HEK293 (cell line): ENCODE results near the gene TBC1D24.
"Not testable (repeated sequence)": the region's sequence is repeated elsewhere in the genome, so short reads cannot be mapped to it uniquely, and the experiment has no call there.

Experiments
- IKZF3 ChIP-seq: fragments of 450-650 bp; IDR thresholded peaks from 2 replicates; pipeline ENCODE4 v1.5.0; 2018; ENCODE audit warnings: missing biosample characterization, mild to moderate bottlenecking, missing genetic modification characterization, moderate library complexity
- KLF16 ChIP-seq: fragments of 450-650 bp; formaldehyde crosslinking; IDR thresholded peaks from 2 replicates; pipeline ENCODE4 v1.5.1; 2017; ENCODE audit warnings: missing biosample characterization, missing genetic modification characterization
- REST ChIP-seq: fragments of 450-650 bp; formaldehyde crosslinking; IDR thresholded peaks from 2 replicates; pipeline ENCODE4 v1.5.1; 2016; ENCODE audit warnings: missing biosample characterization, missing genetic modification characterization
- YY1 ChIP-seq: fragments of 450-650 bp; formaldehyde crosslinking; IDR thresholded peaks from 2 replicates; pipeline ENCODE4 v1.5.1; 2018; ENCODE audit warnings: missing biosample characterization, missing genetic modification characterization
- ZFP69B ChIP-seq: fragments of 450-650 bp; formaldehyde crosslinking; IDR thresholded peaks from 2 replicates; pipeline ENCODE4 v1.5.1; 2016; ENCODE audit warnings: missing biosample characterization, missing genetic modification characterization
- ZNF175 ChIP-seq: fragments of 450-650 bp; formaldehyde crosslinking; IDR thresholded peaks from 2 replicates; pipeline ENCODE4 v1.5.1; 2016; ENCODE audit warnings: missing biosample characterization, missing genetic modification characterization
- ZNF501 ChIP-seq: fragments of 450-650 bp; formaldehyde crosslinking; IDR thresholded peaks from 2 replicates; pipeline ENCODE4 v1.5.1; 2016; ENCODE audit warnings: missing biosample characterization, missing genetic modification characterization
- ZNF530 ChIP-seq: fragments of 450-650 bp; formaldehyde crosslinking; IDR thresholded peaks from 2 replicates; pipeline ENCODE4 v1.5.1; 2016; ENCODE audit warnings: low read depth, missing biosample characterization, missing genetic modification characterization
- ZNF747 ChIP-seq: fragments of 450-650 bp; formaldehyde crosslinking; IDR thresholded peaks from 2 replicates; pipeline ENCODE4 v1.5.1; 2016; ENCODE audit warnings: missing biosample characterization, missing genetic modification characterization
- TF ChIP-seq, protein P1 (sequence below): fragments of 450-650 bp; formaldehyde crosslinking; IDR thresholded peaks from 2 replicates; pipeline ENCODE4 v1.5.1; 2016; ENCODE audit warnings: missing biosample characterization, missing genetic modification characterization
- TF ChIP-seq, protein P2 (sequence below): fragments of 450-650 bp; formaldehyde crosslinking; IDR thresholded peaks from 2 replicates; pipeline ENCODE4 v1.5.1; 2016; ENCODE audit warnings: missing biosample characterization, missing genetic modification characterization, low read depth
- TF ChIP-seq, protein P3 (sequence below): fragments of 450-650 bp; formaldehyde crosslinking; conservative IDR thresholded peaks from 2 replicates; pipeline ENCODE4 v1.5.1; 2016; ENCODE audit warnings: low read depth, missing biosample characterization, missing genetic modification characterization
- TF ChIP-seq, protein P4 (sequence below): fragments of 450-650 bp; IDR thresholded peaks from 2 replicates; pipeline ENCODE4 v1.5.1; 2018; ENCODE audit warnings: missing biosample characterization, mild to moderate bottlenecking, missing genetic modification characterization
- TF ChIP-seq, protein P5 (sequence below): fragments of 450-650 bp; formaldehyde crosslinking; IDR thresholded peaks from 2 replicates; pipeline ENCODE4 v1.5.1; 2016; ENCODE audit warnings: missing biosample characterization, missing genetic modification characterization, low read depth

- TF ChIP-seq, protein P1, sequence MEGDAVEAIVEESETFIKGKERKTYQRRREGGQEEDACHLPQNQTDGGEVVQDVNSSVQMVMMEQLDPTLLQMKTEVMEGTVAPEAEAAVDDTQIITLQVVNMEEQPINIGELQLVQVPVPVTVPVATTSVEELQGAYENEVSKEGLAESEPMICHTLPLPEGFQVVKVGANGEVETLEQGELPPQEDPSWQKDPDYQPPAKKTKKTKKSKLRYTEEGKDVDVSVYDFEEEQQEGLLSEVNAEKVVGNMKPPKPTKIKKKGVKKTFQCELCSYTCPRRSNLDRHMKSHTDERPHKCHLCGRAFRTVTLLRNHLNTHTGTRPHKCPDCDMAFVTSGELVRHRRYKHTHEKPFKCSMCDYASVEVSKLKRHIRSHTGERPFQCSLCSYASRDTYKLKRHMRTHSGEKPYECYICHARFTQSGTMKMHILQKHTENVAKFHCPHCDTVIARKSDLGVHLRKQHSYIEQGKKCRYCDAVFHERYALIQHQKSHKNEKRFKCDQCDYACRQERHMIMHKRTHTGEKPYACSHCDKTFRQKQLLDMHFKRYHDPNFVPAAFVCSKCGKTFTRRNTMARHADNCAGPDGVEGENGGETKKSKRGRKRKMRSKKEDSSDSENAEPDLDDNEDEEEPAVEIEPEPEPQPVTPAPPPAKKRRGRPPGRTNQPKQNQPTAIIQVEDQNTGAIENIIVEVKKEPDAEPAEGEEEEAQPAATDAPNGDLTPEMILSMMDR = not testable (repeated sequence)
- not testable (repeated sequence) for TF ChIP-seq KLF16 (tag by site-specific recombination); YY1; ZNF501 (tag by site-specific recombination); ZFP69B (tag by site-specific recombination); ZNF530 (tag by site-specific recombination); ZNF175; IKZF3 (tag by site-specific recombination); REST (tag by site-specific recombination); ZNF747 (tag by site-specific recombination)
- TF ChIP-seq, protein P2, sequence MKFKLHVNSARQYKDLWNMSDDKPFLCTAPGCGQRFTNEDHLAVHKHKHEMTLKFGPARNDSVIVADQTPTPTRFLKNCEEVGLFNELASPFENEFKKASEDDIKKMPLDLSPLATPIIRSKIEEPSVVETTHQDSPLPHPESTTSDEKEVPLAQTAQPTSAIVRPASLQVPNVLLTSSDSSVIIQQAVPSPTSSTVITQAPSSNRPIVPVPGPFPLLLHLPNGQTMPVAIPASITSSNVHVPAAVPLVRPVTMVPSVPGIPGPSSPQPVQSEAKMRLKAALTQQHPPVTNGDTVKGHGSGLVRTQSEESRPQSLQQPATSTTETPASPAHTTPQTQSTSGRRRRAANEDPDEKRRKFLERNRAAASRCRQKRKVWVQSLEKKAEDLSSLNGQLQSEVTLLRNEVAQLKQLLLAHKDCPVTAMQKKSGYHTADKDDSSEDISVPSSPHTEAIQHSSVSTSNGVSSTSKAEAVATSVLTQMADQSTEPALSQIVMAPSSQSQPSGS (tag by site-specific recombination) = not testable (repeated sequence)
- TF ChIP-seq, protein P3, sequence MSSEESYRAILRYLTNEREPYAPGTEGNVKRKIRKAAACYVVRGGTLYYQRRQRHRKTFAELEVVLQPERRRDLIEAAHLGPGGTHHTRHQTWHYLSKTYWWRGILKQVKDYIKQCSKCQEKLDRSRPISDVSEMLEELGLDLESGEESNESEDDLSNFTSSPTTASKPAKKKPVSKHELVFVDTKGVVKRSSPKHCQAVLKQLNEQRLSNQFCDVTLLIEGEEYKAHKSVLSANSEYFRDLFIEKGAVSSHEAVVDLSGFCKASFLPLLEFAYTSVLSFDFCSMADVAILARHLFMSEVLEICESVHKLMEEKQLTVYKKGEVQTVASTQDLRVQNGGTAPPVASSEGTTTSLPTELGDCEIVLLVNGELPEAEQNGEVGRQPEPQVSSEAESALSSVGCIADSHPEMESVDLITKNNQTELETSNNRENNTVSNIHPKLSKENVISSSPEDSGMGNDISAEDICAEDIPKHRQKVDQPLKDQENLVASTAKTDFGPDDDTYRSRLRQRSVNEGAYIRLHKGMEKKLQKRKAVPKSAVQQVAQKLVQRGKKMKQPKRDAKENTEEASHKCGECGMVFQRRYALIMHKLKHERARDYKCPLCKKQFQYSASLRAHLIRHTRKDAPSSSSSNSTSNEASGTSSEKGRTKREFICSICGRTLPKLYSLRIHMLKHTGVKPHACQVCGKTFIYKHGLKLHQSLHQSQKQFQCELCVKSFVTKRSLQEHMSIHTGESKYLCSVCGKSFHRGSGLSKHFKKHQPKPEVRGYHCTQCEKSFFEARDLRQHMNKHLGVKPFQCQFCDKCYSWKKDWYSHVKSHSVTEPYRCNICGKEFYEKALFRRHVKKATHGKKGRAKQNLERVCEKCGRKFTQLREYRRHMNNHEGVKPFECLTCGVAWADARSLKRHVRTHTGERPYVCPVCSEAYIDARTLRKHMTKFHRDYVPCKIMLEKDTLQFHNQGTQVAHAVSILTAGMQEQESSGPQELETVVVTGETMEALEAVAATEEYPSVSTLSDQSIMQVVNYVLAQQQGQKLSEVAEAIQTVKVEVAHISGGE (tag by site-specific recombination) = not testable (repeated sequence)
- TF ChIP-seq, protein P4, sequence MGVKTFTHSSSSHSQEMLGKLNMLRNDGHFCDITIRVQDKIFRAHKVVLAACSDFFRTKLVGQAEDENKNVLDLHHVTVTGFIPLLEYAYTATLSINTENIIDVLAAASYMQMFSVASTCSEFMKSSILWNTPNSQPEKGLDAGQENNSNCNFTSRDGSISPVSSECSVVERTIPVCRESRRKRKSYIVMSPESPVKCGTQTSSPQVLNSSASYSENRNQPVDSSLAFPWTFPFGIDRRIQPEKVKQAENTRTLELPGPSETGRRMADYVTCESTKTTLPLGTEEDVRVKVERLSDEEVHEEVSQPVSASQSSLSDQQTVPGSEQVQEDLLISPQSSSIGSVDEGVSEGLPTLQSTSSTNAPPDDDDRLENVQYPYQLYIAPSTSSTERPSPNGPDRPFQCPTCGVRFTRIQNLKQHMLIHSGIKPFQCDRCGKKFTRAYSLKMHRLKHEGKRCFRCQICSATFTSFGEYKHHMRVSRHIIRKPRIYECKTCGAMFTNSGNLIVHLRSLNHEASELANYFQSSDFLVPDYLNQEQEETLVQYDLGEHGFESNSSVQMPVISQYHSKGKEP (tag by site-specific recombination) = not testable (repeated sequence)
- TF ChIP-seq, protein P5, sequence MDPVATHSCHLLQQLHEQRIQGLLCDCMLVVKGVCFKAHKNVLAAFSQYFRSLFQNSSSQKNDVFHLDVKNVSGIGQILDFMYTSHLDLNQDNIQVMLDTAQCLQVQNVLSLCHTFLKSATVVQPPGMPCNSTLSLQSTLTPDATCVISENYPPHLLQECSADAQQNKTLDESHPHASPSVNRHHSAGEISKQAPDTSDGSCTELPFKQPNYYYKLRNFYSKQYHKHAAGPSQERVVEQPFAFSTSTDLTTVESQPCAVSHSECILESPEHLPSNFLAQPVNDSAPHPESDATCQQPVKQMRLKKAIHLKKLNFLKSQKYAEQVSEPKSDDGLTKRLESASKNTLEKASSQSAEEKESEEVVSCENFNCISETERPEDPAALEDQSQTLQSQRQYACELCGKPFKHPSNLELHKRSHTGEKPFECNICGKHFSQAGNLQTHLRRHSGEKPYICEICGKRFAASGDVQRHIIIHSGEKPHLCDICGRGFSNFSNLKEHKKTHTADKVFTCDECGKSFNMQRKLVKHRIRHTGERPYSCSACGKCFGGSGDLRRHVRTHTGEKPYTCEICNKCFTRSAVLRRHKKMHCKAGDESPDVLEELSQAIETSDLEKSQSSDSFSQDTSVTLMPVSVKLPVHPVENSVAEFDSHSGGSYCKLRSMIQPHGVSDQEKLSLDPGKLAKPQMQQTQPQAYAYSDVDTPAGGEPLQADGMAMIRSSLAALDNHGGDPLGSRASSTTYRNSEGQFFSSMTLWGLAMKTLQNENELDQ = not testable (repeated sequence)
Observed at GRCh38 chr16:2539845-2540458, 65.0 kb downstream of the TBC1D24 start.
